GM19099 (cell line): Measurements from ENCODE around the gene FSD1.

Experiments used
- POLR2A ChIP-seq: IDR thresholded peaks from 3 replicates; pipeline ENCODE4 v1.6.1; 2011; ENCODE audit warnings: low read depth; ENCODE audit not compliant: insufficient read length; ENCODE audit errors: extremely low read depth

FSD1 gene

GRCh38 chr19:4361152-4362046 is 57.0 kb downstream of the FSD1 start:
- peak; percentile 2 for TF ChIP-seq POLR2A

- no peak for TF ChIP-seq POLR2A
Measured at GRCh38 chr19:4362101-4362828, 57.9 kb downstream of the FSD1 start.

DNA sequence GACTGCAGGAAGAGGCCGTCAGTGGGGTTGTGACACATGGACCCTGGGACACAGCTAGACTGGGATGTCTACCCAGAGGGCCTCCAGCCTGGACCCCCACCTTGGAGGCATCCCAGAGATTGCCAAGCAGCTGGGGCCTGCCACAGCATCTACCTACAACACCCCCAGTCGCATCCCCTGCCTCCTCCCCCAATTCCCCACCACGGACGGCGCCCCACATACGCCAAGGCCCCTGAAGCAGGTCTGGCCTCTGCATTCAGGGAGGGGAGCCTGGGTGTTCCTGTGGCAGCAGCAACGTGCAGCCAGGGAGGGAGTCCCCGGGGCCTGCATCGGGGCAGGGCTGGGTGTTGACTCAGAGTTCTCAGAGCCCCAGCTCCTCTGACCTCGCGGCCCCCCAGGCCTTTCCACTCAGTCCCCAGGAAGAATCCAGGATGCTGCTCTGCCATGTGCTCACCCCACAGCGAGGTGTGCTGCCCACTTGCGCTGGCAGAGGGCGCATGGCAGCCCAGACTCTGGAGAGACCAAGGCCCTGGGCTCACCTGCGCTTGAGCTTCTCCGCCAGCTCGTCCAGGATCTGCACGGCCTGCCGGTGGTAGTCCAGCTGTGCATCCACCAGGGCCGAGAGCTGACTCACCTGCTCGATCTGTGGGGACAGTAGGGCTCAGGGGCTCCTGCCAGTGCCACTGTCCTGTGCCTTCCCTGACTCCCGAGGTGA is 58.6 kb downstream of the FSD1 start:
- no peak for TF ChIP-seq POLR2A

DNA sequence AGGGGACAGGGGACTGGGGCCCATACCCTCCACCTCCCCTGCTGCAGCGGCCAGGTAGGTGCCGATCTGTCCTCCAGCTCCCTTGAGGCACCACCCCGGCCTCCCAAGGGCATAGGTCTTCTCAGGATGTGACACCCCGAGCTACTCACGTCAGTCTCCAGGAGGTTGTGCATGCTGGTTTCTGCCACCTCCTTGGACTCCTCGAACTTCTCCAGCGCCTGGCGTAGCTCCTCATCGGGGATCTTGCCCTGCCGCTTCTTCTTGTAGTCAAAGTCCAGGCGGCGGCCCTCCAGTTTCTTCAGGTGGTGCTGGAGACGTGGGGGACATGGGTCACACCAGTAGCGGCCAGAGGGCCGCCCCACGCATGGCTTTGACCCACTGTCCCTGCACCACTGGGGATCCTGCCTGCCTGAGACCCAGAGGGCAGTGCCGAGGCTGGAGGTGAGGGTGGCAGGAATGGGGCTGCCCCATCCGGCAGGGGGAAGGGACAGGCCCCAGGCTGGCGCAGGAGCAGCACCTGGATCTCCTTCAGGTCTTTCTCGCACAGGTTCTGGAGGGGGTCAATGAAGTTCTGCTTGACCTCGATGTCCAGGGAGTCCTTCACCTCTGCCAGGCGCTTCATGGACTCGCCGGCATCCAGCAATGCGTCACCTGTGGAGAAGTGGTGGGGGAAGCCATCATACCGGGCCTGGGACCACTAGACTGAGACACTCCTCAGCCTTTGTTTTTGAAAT is 59.3 kb downstream of the FSD1 start:
- no peak for TF ChIP-seq POLR2A

DNA sequence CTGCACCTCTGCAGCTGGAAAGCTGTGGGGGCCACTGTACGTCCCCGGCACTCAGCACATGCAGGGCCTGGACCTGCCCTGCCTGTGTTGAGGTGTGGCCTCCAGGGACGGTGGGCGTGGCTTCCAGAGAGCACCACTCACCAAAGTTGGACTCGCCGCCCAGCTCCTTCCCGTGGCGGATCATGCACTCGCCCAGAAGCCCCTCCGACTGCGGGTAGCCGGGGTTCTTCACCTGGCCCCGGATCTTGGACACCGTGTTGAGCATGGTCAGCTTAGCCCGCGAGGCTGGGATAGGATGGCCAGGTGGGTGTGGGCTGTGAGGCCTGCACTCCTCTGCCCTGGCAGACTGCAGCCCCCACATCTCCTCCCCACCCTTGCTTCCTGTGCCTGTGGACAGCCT is 60.9 kb downstream of the FSD1 start:
- TF ChIP-seq POLR2A = no peak

GRCh38 chr19:4365791-4366665 is 61.6 kb downstream of the FSD1 start:
- TF ChIP-seq POLR2A = no peak

DNA sequence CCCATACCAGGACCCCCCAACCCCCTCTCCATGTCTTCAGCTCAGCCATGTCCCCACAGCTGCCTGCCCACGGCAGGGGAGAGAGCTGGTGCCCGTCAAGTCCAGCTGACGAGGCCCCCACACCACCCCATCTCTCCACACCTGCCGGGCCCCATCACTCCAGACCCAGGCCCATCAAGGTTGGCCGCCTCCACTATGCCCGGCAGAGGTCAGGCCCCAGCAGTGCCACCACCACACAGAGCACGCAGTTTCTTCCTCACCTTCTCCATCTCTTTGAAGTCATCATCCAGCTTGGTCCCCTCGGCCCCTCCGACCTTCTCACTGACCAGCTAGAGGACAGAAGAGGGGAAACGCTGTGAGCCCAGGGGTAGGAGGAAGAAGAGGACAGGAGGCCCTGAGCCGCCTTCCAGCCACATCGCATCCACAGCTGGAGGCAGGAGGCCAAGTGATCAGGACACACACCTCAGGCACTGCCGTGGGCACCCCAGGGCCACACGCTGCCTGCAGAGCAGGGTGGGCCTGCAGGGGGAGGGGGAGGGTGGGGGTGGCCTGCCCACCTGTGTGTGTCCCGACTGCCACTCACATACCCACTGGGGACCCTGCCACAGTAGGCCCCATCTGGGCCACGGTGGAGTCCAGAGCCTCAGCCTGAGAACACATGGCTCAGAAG is 62.4 kb downstream of the FSD1 start:
- TF ChIP-seq POLR2A = no peak

DNA sequence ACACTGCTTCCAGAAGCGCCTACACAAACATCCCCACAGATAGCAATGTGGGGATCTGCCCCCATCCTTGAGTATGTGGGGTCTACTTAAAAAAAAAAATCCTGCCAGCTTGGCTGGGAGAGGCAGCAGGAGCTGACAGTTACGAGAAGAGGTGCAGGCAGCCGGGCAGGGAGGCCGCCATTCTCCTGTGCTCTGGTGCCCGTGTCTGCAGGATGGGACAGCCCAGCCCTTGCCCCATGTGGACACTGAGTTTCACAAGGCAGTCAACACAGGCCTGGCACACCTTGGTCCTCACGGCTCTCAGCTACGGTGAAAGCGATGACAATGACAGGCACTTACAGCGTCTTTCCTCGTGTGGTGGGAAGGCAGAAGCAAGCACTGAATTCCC is 62.9 kb downstream of the FSD1 start:
- TF ChIP-seq POLR2A = no peak

GRCh38 chr19:4367781-4368127 is 63.4 kb downstream of the FSD1 start:
- no peak for TF ChIP-seq POLR2A

DNA sequence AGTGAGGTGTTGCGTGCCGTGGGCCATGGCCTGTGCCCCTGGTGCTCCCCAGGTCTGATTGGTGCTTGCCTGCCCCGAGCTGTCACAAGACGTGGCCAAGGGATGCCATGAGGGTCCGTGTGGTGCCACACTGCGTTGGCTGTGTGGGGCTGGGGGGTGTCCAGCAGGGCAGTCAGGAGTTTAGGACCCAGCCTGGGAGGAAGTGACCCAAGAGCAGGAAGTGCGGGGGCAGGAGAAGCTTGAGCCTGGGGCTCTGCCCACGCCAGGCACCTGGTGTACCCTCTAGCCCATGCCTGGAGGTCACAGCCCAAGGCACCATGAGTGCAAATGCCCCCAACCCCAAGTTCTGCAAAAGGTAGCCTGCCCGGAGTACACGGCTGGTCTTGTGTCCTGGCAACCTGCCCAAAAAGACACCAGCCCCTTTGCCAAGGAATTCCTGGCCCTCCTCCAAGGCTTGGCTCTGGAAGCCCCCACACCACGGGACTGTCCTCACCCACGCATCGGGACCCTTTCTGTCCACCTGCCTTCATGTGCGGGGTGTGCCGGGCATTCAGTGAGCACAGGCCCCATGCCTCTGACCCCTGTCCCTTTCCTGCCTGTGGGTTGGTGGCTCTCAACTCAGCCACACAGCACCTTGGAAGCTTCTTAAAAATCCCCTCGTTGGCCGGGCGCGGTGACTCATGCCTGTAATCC is 63.9 kb downstream of the FSD1 start:
- TF ChIP-seq POLR2A = no peak

- peak; percentile 45 for TF ChIP-seq POLR2A
Measured at GRCh38 chr19:4369109-4369887, 64.9 kb downstream of the FSD1 start.

GRCh38 chr19:4369888-4370260 is 65.5 kb downstream of the FSD1 start:
- TF ChIP-seq POLR2A = no peak

GRCh38 chr19:4370418-4371041 is 66.1 kb downstream of the FSD1 start:
- TF ChIP-seq POLR2A = no peak
